GM18517 (cell line): ENCODE measurements around the gene MPST.
"Not testable (repeated sequence)": the region's sequence is repeated elsewhere in the genome, so short reads cannot be mapped to it uniquely, and the experiment has no call there.

ENCODE experiments used
- ATAC-seq: cut with Tn5 transposase; IDR thresholded peaks from one replicate; pipeline ENCODE4 v1.9.1; 2021; ENCODE audit warnings: mild to moderate bottlenecking, moderate library complexity; ENCODE audit not compliant: unreplicated experiment

MPST gene

DNA sequence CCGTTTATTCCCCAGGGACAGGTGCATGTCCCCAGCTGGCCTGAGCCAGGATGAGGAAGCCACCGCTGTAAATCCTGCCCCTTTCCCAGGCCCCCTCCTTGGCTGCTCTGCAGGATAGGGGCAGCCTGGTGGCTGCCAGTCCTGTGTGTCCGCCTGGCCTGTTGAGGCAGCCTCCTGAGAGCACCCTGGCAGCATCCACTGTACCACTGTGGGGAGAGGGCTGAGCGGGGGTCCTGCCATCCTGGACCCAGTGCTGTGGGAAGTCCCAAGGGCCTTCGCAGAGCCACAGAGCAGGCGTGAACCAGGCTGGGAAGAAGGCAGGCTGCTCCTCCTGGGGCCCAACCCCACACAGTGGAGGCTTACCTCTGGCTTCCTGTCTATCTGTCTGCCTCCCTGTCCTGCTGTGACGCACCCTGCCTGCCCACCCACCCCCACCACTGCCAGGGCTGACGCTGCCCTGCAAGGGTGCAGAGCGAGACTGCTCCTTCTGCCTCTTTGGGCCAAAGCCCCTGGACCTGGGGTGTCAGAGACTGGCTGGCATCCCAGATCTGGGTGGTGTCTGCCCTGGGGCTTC lies 40.4 kb downstream of the MPST start:
- ATAC-seq, result no peak

DNA sequence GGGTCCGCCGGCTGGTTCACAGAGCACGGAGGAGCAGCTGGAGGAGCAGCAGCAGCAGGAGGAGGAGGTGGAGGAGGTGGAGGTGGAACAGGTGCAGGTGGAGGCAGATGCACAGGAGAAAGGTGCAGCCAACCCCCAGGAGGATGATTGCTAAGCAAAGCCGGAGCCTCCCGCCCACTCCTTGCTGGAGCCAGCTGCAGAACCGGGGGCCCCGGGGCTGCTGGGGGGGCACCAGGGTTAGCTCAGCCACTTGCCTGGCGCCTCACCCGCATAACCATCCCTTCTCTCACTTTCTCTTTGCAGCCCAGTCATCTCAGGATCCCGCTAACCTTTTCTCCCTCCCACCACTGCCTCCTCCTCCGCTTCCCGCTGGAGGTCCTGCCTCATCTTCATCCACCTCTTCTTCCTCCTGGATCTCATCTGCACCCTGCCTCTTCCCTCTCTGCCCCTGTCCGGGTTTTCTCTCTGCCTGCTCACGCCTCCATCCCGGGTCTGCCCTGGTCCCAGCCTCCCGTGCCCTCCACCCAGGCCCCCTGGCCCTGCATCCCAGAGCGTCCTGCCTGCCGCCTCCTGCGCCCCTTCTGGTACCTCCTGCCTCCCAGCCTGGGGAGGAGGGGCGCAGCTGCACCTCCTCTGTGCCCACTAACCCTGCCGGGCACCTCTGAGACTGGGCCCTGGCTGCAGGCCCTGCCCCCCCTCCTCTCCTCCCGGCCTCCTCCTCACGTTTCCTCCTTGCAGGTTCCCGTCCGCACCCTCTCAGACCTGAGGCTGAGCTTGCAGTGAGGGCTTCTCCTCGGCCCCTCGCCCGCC lies 41.5 kb downstream of the MPST start:
- no peak for ATAC-seq

DNA sequence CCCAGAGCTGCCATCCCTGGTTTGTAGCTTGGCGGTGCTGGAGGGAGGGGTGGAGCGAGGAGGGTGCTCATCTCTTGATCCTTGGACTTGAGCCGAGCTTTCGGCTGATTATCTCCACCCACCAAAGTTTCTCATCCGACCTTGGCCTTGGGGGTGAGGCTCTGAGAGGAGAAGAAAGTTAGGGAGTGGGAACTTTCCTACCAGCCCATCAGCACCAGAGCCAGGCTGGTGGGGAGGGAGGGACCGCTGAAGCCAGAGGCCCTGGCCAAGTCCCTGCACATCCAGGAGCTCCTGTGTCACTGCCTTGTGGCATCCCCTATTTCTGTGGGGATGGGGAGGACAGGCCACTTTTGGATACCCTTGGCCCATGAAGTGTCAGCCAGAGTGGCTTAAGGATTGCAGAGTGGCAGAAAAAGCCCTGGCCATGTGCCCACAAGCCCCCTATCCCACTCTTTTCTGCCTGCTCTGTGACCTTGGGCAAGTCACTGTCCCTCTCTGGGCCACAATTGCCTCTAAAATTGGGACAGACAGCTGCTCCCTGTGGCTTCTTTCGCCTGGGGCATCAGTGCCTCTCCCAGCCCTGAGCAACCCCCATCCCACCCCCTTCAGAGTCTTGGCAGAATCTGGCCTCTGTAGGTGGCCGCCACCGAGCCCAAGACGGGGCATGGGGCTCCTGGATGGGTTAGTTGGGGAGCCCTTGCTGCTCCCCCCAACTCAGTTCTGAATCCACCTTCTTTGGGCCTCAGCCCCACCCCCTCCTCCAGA lies 42.3 kb downstream of the MPST start:
- ATAC-seq, result no peak

DNA sequence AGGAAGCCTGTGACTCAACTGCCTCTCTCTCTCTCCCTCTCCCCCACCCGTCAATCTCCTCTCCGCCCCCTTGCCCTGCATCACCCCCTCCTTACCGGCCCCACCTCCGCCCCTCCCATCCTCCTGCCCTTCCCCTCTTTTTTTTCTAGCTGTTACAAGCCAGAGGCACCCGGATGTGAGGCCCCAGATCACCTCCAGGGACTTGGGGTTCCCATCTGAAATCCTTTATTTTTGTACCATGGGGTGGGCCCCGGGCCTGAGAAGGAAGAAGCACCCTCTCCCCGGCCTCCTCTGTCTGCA lies 42.8 kb downstream of the MPST start:
- no peak for ATAC-seq

DNA sequence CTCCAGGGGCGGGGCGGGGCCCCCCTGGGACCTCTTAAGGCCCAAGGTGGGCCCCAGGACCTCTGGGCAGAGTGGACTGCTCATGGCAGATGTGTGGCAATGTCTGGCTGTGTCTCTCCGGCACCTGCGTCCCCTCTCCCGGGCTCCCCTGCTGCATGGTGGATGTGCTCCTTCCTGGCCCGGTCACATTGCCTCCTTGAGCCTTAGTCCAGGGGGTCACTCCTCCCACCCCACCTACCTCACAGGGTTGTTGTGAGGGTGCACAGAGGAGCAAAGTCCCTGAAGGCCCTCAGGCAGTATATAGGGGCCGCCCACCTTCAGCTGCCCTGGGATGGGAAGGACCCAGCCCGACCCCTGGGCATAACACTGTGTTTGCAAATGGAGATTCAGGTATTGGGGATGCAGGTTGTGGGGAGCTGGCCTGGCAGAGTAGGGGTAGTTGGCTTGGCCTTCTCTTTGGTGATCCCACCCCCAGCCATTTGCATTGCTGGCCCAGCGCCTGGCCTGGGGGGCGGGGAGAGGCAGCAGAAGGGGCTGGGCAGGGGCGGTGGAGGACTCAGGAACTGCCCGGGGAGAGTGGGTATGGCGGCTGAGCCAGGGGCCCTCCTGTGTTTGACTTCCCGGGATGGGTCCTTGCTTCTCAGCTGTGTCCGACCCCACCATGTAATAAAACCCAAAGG lies 43.3 kb downstream of the MPST start:
- no peak for ATAC-seq

DNA sequence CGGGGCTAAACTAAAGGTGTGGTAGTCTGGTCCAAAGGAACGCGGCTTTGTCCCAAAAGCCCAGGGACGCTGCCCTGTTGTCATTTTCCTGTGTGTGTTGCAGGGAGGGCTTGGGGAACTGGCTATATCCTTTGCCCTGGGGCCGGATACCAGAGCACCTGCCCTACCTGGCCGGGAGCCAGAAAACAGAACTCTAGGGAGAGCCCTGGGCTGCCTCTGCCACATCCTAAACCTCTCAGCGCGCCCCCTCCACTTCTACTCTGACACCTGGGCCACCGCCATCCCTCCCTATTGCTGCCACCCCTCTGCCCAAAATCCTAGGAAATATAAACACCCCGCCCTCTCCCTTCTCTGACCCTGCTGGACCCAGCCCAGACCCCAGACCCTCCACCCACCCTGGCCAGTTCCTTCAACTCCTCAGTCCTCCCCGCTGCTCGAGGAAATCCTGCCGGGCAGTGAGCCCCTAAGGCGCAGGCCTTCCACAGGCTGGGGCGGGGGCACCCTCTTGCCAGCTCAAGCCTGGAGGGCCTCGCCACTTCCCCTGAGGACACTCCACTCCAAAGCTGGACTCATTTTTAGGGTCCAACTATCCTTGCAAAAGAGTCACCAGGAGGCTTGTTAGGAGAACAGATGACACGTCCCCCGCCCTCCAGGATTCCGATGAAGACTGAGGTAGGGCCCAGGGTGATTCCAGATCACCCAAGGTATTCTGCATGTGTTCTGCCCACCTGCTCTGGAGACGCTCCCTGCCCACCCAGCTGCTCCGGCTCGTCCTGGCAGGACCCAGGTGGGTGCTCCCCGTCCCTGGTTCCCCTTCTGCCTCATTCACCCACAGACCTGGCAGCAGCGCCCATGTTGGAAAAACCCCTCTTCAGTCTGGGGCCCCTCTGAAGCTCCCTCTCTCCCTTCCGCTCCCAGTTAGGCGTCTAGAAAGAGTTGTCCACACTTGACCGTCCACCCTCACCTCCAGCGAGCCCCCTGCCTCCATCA lies 44.2 kb downstream of the MPST start:
- ATAC-seq, result no peak

DNA sequence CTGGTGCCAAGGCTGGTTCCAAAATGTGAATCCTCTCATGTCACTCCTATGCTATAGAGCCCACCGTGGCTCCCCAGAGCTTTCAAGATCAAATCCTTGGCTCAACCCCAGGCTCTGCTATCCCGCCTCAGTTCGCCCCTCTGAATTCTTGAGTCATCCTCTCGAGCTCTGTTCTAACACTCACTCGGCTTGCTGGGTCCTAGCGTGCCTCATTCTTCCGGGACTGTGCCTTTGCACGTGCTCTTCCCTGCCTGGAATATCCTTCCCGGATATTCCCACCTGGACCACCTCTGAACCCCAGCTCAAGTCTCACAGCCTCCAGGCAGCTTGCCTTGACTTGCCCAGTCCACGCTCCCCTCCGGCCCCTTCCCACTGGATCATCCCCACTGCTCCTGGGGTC lies 45.0 kb downstream of the MPST start:
- ATAC-seq, result no peak

DNA sequence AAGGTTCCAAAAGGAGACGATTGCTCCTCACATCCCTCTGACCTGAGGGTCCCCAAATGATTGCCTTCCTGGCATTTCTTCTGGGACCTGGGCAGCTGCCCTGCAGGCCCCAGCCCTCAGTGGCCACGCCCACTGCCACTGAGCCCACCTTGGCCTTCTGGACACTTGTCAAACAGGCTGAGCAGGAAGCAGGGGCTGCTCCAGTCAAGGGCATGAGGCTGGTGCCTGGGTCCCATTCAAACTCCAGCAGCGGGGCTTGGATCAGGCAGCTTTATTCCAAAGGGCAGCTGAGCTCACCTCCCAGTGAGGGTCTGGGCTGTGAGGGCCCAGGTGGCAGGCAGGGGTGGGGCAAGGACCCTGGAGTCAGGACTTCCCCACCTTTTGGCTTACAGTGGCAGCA lies 45.6 kb downstream of the MPST start:
- no peak for ATAC-seq

DNA sequence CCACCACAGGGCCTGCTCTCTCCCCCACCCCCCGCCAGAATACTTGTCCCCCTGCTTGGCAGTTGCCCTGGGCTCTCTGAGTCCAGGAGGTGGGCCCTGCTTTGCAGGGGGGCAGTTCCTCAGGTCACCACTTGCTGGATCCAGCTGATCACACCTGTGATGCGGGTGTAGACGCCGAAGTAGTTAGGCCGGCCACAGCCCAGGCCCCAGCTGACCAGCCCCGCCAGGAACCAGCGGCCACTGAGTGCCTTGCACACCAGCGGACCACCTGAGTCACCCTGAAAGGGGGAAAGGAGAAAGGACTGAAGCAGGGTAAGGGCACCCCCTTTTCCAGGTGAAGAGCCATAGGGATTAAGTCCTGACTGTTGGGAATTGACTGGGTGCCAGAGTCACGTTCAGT lies 46.4 kb downstream of the MPST start:
- no peak for ATAC-seq

DNA sequence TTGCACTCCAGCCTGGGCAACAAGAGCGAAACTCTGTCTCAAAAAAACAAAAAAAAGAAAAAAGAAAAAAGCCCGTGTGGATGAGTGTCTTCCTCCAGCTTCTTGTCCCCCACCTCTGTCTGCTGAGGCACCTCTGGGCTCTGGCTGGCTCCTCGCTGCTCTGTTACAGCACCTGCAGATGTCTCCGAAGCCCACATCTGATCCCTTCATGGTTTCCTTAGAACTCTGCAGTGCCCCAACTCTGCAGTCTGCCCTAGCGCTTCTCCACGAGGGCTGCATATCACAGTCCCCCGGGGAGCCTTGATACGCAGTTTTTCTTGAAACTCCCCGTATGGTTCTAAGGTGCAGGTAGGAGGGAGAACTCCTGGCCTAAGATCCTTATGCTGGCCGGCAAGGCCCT lies 47.9 kb downstream of the MPST start:
- ATAC-seq, result no peak

DNA sequence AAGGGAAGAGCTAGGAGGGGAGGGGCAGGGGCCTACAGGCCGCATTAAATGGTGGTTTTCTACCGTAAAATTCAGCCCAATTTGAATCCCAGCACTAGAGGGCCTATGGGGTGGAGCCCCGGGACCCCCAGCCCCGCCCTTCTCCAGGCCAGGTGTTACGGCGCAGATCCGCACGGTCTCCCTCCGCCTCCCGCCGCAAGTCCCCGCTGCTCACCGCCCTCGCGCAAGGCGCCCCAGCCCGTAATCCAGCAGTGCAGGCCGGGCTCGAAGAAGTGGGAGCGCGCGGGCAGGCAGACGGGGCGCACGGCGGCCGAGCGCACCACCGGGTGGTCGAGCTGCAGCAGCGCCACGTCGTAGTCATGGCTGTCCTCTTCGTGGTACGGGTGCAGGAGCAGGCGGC lies 49.3 kb downstream of the MPST start:
- ATAC-seq, result no peak

DNA sequence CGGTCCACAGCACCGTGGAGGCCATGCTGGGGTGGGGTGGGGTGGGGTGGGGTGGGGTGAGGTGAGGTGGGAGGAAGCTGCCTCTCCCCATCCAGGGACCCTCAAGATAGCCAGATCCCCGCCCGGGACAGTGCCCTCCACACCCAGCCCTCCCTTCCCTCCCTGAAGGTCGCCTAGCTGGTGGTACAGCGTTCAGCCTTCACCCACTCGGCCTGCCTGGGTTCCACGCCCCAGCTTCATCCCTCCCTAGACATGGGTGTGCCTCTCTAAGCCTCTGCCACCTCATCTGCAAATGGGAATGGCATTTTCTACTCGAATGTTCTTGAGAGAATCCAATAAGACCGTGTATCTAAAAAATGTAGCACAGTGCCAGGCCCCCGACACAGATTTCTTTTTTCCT lies 49.8 kb downstream of the MPST start:
- ATAC-seq, result no peak

DNA sequence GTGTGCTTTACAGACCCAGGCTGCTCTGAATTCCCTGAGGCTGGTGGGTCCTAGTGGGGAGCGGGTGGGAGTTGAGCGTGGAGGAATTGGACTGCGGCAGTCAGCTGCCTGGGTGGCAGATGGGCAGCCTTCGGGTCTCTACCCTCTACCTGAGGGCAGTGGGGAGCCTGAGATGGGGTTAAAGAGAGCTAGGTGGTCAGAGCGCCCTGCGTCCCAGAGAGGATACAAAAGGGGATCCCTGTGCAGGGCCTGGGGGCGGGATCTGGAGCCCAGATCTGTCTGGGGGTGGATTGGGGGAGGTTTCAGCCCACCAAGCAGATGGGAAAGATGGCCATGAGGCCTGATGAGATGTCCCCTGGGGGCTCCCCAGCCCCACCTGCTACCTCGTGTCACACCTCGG lies 50.2 kb downstream of the MPST start:
- ATAC-seq, result no peak

DNA sequence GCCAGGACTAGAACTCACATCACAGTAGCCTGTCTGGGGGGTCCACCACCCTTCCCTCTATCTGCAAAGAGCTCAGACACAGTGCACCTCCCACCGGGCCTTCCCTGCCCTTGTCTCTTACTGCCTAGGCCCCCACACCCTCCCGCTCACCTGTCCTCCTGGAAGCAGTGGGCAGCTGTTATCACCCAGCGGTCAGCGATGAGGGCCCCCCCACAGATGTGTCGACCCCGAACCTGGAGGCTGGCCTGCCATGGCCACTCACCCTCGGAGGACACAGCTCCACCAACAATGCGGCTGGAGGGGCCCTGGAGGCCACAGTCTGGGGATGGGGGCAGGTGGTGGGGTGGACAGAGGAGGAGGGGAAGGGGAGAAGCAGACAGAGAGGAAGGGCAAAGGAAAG lies 50.8 kb downstream of the MPST start:
- no peak for ATAC-seq

DNA sequence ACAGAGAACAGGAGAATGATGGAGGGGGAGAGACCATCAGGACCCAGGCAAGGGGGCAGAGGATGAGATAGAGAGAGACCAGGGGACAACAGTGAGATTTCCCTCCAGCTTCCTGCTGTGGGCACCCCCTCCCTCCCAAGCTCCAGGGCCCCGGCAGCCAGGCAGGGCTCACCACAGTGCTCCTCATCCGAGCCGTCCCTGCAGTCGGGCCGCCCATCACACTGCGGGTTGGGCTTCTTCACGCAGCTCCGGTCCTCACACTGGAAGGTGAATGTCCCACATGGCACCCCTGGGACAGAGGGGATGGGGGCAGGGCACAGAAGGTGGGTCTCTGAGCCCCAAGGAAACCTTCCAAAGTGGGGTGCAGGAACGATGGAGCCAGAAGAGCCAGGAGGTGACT lies 51.2 kb downstream of the MPST start:
- ATAC-seq, result no peak

DNA sequence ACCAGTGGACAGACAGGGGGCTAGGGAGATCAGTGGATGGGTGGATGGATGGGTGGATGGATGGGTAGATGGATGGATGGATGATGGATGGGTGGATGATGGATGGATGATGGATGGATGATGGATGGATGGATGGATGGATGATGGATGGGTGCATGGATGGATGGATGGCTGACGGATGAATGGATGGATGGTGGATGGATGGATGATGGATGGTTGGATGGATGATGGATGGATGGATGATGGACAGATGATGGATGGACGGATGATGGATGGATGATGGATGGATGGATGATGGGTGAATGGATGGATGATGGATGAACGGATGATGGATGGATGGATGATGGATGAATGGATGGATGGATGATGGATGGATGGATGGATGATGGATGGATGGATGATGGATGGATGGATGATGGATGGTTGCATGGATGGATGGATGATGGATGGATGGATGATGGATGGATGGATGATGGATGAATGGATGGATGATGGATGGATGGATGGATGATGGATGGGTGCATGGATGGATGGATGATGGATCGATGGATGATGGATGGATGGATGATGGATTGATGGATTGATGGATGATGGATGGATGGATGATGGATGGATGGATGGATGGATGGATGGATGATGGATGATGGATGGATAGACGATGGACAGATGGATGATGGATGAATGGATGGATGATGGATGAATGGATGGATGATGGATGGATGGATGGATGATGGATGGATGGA lies 52.5 kb downstream of the MPST start:
- ATAC-seq, result not testable (repeated sequence)

DNA sequence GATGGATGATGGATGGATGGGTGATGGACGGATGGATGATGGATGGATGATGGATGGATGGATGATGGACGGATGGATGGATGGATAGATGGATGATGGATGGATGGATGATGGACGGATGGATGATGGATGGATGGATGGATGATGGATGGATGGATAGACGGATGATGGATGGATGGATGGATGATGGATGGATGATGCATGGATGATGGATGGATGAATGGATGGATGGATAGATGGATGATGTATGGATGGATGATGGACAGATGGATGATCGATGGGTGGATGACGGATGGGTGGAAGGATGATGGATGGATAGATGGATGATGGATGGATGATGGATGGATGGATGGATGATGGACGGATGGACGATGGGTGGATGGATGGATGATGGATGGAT lies 53.1 kb downstream of the MPST start:
- no peak for ATAC-seq

DNA sequence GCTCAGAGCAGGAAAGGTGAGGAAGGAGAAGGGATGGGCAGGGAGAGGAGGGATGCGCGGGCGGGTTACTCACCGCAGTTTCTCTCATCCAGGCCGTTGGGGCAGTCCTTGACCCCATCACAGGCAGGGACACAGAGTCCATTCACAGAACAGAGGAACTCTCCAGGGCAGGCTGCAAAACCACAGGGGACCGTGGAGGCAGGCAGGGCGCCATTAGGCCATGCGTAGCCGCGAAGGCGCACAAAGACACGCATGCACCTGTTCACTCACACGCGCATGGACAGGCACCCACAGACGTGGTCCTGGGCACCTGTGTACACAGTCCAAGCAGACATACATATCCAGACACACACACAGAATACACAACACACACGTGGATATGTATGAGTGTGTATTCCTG lies 55.0 kb downstream of the MPST start:
- ATAC-seq, result no peak

DNA sequence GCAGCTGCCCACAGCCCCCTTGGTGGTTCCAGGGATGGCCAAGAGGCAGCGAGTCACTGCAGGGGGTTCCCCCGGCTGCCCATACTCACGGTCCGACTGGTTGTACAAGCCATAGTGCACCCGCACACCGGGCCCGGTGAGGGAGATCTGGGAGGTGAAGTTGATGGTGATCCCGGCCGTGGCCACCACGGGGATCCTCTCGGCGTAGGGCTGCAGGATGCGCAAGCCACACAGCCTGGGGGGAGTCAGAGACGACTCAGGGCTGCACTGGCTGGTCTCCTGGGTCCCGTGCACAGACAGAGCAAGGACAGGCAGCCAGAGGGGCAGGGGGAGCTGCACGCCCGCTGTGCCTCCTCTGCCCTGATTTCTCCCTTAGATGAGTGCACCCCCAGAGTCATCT lies 55.5 kb downstream of the MPST start:
- no peak for ATAC-seq
